Hindlimb muscle (tissue), 1 donor: ENCODE results near the gene DIO3. TPM values are rescaled to one million over a fixed set of nuclear protein-coding genes. Genes with fewer than 3 reads are reported as not detected.

Source experiments
- DNase-seq: peaks from one replicate; pipeline ENCODE4 v3.0.0-alpha.2; 2013
- polyA plus RNA-seq: library from polyadenylated mRNA; unstranded; fragments of 120-200 nt; gene quantifications from one replicate; pipeline ENCODE4 v1.2.1, GENCODE V29; 2013; ENCODE audit not compliant: insufficient read length

Gene DIO3
- polyA plus RNA-seq, 1 donor = 3.7 TPM

DNA sequence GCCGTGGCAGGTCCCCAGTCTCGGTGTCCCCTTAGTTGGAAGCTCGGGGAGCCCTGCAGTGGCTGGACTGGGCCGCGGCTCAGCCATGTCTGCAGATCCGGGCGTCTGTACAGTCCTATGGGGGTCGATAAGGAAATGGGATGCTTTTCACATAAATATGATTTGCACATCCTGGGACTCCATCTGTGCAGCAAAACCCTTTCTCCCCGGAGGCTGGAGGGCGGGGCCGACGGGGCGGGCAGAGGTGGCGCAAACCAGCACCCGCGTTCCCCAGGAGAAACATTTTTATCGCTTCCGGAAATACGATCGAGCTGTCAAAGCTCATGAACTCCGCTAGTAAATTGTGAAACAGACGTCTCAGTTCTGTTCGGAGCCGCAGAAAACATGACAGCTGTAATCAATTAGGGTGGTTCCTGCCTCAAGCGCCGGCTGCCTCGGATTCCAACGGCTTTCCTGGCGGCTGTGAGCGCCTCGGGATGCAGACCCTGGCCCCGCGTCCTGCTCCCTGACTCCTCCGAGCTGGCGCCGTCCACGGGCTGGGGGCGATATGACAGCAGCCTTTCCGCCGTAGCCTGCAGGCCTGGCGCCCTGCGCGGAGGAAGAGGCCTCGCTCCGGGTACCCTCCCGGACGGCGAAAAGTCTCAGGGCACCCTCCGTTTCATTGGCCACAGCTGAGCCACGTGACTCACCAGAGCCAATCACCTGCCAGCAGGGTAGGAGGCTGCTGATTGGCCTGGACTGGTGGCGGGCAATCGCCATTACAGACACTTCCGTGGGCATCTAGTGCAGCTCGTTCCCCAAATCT lies 23.0 kb downstream of the DIO3 start:
- peak; percentile 76 for DNase-seq

DNA sequence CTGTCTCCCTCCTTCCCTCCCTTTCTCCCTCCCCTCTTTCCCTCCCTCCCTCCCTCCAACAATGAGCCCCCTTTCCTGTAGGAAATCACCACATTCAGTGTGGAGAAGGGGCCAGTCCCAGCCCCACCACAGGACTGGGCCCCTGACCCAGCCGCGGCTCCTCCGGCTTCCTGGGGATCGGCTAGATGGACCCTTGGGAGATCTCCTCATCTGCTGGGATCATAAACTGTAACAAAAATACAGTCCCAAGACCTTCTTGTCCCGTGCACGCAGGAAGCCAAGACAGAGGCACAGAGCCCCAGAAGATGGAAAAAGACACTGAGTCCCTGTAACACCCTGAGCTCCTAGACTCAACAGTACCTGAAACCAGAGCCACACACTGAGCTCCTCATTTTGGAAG lies 23.9 kb downstream of the DIO3 start:
- no peak for DNase-seq

DNA sequence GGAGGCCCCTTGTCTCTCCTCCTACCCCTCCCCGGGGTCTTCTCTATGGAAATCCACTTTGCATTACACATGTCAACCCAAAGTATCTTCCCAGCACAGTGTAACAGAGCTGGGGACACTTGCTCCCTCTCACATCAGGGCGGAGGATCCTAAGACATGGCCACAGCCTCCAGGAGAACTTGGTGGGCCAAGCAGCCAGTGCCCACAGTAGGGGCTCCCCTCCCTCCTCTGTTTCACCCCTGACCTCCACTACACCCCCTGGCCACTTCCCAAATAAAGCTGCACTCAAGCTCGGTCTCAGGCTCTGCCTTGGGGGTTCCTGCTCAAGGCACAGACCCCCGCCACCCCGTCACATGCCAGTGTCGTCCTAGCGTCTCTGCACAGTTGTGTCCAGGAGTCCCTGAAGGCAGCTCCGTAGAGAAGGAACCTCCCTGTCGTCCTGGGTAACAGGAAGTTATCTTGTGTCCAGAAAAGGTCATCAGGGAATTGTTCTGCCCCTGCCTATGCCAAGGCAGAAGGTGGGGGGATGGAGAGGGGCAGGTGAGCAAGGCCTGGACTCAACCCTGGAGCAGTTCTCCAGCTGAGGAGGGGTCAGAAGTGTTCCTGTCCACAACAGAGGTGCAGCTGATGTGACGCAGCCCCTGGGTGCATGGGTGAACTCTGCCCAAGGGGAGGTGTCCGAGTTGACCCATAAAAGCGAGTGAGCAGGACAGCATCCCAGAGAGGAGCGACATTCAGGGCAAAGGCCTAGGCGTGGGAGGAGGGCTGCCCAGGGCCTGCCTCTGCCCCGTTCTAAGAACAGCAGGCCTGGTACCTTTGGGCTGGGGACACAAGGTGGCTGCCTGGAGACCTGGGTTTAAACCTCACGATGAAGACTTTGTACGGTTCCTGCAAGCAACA lies 25.5 kb downstream of the DIO3 start:
- DNase-seq = no peak

DNA sequence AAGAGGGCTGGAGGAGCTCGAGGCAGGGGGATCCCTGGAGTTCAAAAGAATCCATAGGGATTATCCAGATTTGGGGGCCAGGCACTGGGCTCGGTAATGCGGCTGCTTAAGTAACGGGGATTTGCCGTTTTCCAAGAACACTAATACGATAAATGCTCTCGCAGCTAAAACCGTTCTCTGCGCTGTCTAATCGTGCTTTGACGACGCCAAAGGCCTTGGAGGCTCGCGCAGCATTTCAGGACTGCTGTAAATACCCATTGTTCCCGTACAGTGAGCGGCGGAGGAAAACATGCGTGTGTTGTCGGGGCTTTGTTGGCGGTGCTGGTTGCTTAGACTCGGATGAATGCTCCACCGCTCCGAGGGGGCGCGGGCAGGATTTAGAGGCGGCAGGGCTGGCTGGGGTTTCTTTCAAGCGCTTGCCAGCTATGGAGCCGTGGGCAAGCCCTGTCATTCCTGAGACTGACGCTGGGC lies 26.2 kb downstream of the DIO3 start:
- no peak for DNase-seq

DNA sequence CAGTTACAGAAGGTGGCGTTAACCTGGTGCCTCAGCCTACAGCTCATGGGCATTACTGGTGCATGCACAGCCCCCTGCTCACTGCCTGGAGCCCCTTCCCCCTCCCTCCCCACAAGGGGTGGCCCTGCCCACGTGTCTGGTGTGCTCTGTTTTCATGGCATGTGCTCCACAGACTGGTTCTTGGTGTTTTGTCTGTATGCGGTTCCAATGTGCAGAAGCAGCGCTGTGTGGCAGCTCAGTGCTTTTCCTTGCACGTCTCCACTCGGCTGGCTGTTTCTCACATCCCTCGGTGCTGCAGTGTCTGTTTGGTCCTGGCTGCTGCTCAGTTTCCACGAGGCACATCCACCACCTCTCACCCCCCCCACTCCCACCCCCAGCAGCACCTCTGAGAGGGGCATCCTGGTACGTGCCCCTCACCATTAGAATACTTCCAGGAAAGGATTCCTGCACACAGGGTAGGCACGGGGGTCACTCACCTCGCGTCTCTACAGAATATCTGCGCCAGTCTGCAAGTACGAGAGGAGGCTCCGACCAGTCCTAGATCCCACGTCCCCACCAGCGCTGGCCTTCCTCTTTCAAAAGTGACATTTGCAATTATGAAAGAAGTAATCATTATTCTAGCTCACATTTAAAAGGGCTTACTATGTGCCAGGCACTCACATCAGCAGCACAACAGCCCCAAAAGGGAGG lies 27.1 kb downstream of the DIO3 start:
- no peak for DNase-seq

DNA sequence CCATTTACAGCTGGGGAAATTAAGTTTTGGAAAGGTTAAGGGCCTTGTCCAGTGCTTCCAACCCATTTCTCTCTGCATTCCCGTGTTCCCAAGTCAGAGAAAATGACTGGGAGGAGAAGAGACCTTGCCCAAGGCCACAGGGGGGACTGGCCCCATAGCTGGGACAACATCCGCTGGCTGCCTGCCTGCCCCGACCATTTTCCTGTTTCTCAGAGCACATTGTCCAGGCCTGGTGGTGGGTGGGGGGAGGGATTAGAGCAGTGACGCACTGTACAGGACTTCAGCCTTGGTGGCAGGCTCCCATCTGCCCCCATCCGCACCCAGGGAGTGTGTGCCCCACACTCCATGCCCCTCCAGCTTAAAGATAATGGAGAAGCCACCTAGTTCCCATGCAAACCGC lies 27.7 kb downstream of the DIO3 start:
- DNase-seq = no peak

DNA sequence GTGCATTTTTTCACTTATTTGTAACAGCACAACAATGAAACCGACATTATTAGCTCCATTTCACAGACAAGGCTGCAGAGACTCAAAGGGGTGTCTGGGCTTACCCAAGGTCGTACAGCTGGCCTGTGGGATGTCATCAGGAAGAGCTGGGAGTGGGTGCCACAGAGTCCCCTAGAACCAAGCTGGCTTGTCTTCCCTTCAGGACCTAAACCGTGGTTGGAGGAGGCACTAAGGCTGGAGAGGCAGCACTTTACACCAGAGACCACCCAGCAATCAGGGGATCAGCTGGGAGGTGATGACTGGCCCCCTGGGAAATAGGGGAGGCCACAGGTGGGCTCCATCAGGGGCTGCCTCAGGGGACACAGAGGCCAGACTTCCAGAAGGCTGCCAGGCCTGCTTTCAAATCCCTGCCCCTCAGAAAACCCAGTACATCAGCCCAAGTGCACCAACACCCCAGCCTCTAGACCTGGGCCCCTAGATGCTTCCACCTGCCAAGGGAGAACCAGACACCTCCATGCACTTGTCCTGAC lies 28.3 kb downstream of the DIO3 start:
- no peak for DNase-seq

DNA sequence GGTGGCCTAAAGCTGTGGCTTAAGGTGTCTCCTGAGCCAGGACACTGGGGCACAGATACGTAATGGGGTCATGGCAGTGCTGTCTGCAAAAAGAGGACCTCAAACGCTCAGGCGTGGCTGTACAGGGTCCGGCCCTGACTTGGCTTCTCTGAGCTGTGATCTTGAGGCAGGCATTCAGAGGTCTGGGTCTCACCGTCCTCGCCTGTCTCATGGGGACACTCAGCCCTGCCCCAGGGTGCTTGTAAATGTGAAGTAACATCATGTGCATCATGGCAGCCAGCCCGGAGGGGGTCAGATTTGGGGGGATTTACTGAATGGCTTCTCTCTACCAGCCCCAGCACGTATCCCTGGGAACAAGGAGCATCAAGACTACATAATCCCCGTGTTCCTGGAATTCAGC lies 28.8 kb downstream of the DIO3 start:
- no peak for DNase-seq

DNA sequence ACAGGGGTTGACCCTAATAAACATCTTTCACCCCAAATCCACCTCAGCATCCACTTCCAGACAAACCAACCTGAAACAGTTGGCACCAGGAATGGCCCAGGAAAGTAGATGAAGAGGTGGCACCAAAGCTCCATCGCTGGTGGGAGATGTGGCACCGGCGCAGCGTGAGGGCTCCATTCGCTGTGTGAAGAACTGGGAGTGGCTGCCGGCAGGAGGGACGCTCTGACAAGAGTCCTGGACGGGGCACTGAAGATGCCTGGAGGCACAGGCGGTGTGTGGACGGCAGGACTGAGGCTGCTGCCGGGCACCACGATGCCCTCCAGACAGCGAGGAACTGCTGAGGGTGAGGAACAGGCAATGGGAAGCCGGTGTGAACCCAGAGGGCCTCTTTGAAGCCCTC lies 29.3 kb downstream of the DIO3 start:
- no peak for DNase-seq

DNA sequence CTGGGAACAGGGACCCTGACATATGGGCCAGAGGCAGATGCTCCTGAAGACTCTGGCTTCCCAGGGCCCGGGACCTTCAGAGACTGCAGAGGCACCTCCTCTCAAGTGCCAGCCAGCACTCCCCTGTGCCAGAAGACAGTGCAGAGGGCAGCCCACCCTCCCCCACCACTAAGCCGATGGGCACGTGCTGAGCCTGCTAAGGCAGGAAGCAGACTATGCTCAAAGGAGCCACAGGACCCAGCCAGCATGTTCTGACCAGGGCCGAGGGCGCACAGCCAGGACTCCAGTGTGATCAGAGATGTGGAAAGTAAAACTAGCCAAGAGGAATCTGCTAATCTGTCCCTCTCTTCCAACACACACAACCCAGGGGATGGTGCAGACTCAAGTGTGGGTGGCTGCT lies 29.8 kb downstream of the DIO3 start:
- DNase-seq = no peak

DNA sequence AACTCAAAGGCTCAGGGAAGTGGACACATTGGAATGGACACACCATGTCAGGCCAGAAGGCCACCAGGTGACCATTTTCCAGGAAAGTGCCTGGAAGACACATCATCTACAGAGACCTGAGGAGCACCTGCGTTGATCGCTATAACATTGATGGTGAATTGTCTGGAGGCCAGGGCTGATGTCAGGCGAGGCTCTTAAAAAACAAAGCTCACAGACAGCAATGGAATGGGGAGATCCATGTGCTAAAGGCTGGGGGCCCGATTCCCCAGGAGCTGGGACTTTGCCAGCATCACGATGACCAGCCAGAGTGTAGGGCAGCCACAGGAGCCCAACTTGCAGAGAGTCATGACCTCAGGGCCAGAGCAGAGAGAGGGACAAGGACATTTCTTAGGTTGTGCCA lies 30.3 kb downstream of the DIO3 start:
- DNase-seq = no peak

DNA sequence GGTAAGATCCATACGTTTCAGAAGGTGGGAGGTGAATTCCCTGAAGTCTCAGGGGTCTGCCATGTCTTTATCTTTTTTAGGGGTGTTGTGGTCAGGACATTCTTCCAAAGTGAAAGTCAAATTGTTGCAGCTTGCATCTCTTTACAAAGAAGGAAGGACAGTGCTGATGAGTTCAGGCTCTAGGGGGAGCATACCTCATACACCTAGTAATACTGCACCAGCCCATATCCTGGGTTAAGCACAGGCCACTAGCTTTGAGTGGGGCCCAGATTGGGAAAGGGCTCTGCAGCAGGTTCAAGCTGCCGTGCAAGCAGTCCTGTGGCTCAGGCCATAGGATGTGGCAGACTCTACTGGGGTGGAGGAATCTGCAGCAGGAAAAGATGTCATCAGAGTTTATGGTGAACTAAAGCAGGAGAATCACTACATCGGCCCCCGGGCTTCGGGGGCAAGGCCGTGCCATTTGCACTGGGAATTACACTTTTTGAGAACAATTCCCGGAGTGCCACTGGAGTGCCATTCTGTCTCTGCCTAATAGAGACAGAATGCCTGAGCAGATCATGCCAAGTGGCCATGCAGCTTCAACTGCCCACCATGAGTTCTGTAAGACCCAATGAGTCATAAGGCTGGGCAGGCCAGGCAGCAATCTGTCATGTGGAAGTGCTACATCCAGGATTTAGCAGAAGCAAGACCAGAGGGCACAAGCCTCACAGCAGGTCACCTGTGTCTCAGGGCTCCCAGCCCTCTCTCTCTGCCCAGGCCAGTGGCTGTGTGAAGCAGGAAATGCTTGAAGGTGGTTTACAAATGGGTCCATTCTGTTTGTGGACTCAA lies 32.3 kb downstream of the DIO3 start:
- no peak for DNase-seq

DNA sequence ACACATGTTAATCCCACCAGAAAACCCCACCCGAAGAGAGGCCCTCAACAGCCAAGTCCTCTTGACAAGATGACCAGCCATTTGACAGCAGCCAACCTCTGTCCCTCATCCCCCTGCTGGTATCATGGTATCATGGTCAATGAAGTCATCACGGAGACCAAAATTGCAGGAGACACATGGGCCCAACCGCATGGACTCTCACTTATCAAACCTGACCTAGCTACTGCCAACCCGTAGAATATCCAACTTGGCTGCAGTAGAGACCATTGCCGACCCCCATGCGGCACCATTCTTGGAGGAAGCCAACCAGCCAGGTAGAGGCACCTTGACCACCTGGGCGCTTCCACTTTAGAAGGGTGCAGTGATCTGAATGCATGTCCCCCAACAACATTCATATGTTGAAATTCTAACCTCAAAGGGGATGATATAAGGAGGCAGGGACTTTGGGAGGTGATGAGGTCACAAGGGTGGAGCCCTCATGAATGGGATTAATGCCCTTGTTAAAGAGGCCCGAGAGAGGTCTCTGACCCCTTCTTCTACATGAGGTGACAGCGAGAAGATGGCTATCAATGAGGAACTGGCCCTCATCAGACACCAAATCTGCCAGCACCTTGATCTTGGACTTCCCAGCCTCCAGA lies 33.3 kb downstream of the DIO3 start:
- DNase-seq = no peak

DNA sequence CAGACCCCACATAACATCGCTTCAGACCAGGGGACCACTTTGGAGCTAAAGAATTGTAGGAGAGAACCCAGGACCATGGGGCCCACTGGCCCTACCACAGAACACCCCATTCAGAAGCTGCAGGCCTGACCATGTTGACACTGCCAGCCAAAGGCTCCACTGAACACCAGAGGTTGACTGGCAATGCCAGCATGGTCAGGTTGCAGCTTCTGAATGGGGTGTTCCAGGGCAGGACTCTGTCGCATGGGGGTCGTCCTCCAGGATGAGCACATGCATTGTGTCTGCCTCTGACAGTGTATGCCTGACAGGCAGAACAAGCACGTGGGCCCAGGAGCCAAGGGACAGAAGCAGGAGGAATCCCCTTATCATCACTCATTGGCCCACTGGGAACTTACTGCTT lies 34.1 kb downstream of the DIO3 start:
- DNase-seq = no peak

DNA sequence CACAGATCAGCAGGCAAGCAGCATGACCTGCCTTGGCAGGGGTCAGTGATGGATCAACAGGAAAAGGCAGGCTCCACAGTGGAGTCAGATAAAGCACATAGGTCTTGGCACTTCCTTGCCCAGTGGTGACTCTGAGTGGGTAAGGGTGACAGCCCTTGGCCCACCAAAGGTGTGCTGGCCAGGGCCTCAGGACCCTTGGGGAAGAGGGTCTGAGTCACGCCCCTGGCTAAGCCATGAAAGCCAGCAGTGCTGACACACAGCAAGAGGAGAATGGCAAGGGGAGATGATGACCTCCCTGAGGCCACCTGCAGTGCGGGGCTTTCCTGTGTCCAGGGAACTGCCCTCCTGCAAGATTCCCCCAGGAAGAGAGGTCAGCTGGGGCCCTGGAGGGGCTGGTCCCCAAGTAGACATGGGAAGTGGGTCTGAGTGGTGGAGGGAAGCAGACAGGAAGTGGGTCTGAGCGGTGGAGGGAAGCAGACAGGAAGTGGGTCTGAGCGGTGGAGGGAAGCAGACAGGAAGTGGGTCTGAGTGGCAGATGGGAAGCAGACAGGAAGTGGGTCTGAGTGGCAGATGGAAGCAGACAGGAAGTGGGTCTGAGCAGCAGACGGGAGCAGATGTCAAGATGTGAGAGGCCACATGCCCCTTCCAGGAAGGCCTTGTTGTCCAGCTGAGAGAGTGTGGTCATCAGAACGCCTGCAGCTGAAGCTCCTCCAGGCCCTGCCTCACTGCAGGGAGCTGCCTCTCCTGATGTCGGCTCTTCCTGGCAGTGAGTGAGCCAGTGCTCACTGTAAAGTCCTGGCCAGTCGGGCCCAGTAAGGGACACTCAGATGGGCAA lies 34.8 kb downstream of the DIO3 start:
- no peak for DNase-seq

DNA sequence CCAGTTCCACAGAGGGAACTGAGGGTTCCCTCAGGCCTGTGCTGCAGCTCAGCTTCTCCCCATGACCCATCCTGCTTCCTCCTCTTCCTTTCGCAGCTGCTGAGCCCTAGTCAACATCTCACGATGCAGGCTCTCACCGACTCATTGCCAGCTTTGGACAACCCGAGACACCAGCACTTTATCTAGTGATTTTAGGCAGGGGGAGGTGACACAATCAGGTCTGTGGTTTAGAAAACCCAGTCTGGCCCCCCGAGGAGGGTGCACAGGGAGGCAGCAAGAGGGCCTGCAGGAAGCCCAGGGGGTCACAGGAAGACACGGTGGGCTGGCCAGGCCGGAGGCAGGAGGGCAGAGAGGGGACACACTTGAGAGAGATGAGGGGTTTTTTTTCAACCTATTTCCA lies 35.4 kb downstream of the DIO3 start:
- no peak for DNase-seq

DNA sequence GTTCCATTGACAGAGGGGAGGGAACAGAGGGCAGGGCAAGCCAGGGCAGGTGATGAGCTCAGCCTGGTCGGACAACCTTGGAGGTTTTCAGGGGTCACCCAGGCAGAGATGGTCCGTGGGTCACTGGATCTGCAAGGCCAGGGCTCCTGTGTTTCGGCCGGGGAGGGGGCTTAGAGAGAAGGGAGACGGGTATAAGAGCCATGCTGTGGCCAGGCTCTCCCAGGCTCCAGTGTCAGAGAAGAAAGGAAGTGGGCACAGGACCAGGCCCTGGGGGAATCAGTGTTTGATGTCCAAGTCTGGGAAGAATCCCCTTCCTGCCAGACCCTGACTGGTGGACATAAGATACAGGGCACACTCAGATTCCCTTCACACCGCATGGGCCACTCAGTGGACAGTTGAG lies 36.9 kb downstream of the DIO3 start:
- no peak for DNase-seq

DNA sequence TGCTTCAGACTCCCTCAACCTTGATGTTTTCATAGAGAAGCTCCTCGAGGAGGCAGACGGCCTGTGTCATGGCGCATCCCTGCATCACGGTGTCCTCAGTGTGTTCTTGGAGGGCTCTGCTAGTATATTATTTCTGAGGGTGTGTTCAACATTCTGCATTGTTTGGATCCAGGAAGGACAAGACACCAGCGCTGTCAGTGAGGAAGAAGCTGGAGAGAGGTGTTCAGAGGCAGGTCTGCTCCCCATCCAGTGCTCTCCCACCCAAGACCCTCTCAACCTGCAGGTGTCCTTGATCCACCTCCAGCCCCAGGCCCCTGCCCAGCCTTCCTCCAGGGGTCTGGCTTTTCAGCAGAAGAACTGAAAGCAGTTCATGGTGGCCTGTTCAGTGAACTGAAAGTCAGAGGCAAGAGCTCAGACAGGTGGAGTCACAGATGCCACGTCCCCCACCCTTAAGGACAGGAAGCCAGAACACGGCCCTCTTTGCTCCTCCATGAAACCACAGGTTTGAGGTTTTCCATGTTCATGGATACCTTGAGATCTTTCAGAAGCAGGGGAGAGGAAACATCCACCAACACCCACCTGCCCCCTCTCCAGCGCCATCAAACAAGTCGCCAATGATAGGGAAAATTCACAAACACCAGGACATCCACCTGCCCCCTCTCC lies 37.4 kb downstream of the DIO3 start:
- no peak for DNase-seq

DNA sequence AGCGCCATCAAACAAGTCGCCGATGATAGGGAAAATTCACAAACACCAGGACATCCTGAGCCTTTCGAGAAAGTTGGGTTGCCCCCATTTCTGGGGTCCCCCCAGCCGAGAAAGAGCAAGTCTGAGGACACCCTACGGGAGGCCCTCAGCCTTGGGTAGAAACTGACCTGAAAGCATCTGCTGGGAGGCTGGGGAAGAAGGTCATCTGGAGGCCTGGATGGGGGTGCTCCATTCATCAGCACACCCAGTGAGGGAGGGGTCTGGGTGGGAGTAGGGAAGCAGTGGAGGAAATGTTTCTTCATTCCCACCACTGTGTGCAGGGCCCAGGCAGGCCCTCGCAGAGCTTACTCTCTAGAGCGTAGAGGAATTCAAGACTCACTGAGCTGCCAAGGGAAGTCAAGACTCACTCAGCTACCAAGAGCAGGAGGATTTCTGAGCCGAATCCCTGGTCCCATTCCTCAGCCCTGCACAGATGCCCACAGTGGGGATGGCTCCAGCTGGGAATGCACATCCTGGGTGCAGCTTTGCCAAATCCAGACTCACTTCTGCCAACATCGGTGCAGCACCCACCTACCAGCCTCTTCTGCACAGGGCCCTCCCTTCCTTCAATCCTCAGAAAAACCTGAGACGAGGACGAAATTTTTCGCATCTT lies 38.1 kb downstream of the DIO3 start:
- no peak for DNase-seq
